ENCODE data around the gene CNKSR1. TPM values are rescaled to one million over a fixed set of nuclear protein-coding genes. Genes with fewer than 3 reads are reported as not detected.
"Not testable (repeated sequence)": the region's sequence is repeated elsewhere in the genome, so short reads cannot be mapped to it uniquely, and the experiment has no call there.

Gene CNKSR1
- total RNA-seq, 1 experiment from 2014 or later = 0.08 TPM

DNA sequence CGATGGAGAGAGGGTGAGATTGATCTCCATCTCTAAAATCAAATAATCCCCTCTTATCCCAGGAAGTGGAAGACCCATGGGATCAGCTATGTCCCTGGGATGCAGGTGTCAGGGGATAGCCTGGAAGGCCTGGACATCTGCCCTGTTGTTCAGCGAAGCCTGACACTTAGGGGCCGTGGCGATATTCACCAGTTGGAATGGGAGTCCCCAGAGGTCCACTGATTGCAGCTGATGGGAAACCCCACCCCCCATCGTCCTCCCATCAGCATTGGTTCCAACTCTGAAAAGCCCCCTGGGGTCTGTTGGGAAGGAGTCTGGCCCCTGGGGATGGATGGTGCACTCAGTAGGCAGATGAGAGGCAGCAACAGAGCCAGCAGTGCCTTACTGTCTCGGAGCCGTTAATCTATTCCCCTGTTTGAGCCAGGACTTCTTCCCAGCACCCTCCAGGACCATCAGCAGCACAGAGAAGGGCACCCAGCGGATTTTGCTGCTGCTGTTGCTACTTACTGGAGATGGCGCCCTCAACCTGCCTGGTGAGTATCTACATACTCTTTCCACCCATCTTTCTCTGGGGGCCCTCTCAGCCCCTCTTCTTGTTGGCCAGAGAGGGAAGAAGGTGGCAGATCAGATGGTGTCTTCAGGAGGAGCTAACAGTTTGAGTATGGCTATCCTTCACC is 26.5 kb downstream of the CNKSR1 start:
- in situ Hi-C loops (cut with HindIII; ENCODE audit: low pct_unique_long_range_greater_than_20kb, low sequenced_read_pairs) = no loop called here
- DNase-seq (ENCODE audit: low read depth, low spot score) = peak; percentile 9

DNA sequence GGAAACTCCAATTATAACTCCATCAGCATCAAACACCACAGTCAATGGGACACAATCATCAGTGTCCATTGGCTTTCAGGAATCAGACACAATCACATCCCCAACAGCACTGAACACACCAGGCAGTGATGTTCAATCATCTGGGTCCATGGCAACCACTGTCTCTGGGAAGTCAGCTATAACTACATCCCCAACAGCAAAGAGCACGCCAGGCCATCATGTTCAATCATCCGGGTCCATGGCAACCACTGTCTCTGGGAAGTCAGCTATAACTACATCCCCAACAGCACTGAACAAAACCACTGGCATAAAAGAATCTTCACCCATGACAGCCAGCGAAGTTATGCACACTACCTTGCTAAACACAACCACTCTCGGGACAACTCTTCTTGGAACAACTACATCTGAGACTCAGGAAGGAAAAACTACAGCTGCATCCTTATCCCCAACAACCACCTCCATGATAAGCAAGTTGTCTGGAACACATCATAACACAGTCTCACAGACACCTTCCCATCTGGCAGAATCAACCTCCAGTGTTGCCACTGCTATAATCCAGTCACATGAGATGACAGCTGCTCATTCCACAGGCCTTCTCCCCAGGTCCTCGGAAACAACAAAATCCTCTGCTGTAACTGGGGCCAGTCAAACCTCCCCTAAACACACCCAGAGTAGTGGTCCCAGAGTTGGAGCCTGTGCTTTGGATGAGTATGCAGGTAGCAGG is 33.0 kb downstream of the CNKSR1 start:
- in situ Hi-C loops (cut with HindIII; ENCODE audit: low pct_unique_long_range_greater_than_20kb, low sequenced_read_pairs) = no loop called here
- DNase-seq (ENCODE audit: low read depth, low spot score) = no peak

DNA sequence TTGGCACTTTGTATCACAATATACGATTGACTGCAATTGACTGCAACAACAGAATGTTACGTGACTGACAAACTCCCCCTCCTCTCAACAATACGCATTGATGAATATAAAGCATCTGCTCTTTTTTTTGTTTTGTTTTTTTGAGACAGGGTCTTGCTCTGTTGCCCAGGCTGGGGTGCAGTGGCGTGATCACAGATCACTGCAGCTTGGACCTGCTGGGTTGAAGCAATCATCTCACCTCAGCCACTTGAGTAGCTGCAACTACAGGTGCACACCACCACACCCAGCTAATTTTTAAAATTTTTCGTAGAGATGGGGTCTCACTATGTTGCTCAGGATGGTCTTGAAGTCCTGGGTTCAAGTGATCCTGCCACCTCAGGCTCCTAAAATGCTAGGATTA is 35.4 kb downstream of the CNKSR1 start:
- in situ Hi-C loops (cut with HindIII; ENCODE audit: low pct_unique_long_range_greater_than_20kb, low sequenced_read_pairs) = no loop called here
- no peak for DNase-seq (ENCODE audit: low read depth, low spot score)

DNA sequence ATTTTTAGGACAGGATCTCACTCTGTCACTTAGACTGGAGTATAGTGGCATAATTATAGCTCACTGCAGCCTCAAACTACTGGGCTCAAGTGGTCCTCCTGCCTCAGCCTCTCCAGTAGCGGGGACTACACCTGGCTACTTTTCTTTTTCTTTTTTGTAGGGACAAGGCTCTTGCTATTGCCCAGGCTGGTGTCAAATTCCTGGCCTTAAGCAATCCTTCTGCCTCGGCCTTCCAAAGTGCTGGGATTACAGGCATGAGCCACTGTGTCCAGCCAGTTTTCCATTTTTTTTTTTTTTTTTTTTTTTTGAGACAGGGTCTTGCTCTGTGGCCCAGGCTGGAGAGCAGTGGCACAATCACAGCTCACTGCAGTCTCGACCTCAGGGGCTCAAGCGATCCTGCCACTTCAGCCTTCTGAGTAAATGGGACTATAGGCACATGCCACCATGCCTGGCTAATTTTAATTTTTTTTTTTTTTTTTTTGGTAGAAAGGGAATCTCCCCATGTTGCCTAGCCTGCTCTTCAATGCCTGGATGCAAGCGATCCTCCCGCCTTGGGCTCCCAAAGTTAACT is 36.1 kb downstream of the CNKSR1 start:
- no peak for DNase-seq (ENCODE audit: low read depth, low spot score)
- in situ Hi-C loops (cut with HindIII; ENCODE audit: low pct_unique_long_range_greater_than_20kb, low sequenced_read_pairs) = no loop called here

DNA sequence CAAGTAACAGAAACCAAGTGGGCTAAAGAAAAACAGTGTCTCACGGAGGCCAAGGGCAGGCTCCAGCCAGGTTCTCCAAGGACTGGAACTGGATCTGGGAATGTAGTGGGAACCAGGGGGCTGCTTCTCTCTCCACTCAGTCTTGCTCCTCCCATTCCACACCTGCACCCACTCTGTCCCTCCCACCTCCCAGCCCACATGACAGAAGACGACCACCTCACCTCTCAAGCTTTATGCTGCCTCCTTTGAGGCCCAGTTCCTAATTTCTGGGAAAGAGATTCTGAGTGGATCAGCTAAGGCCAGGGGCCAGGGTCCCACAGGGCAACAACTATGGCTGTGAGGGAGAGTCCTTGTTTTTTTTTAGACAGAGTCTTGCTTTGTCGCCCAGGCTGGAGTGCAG is 38.0 kb downstream of the CNKSR1 start:
- in situ Hi-C loops (cut with HindIII; ENCODE audit: low pct_unique_long_range_greater_than_20kb, low sequenced_read_pairs) = no loop called here
- DNase-seq (ENCODE audit: low read depth, low spot score) = no peak

DNA sequence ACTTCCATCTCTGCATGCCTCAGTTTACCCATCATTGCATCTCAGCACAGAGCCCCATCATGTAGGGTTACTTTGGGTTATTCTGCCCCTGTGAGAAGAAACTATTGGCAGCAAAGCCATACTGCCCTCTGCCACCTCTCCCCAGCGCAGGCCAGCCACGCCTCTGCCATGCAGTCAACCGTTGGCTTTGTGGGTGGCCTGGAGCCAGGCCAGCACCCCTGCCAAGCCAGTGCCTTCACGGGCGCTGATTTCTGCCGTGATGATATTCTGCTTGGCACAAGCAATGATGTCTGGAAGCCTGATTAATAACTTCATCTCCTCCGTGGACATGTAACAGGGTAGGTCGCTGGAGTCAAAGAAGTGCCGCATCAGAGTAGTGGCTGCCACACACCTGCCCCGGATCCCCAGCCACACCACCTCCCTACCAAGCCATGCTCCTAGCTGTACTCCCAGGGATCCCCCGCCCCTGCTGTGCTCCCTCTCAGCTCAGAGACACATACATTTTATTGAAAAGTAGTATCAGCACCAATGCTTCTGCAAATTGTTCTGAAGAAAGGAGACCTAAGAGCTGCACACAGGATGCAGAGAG is 41.7 kb downstream of the CNKSR1 start:
- DNase-seq (ENCODE audit: low read depth, low spot score) = no peak
- in situ Hi-C loops (cut with HindIII; ENCODE audit: low pct_unique_long_range_greater_than_20kb, low sequenced_read_pairs) = no loop called here

DNA sequence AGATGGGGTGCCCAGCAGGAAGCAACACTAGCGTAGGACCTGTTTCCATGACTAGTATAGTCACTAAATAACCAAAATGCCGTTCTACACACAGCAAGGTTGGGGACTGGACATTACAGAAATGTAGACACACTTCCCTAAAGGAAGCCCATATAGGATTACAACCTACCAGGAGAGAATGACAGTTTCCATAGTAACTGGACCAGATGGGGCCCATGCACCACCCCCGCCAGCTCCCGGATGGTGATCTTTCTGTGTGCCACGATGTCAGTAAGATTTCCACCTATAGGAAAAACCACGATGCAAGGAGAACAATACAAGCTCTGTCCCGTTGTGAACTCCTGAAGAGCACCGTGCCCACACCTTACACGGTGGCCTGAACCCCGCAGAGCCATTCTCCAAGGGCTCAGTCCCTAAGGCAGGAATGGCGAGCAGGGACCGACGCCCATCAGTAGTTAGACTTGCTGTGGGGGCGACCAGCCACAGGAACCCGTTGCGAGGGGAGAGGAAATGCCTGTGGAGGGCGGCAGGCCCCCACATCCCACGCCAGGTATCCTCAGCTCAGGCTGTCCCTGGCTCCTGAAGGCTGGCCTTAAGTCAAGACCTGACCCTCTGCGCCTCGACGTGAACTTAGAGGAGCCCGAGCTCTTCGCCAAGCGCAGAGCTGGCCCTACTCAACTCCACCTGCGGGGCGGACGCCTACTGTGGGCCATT is 43.1 kb downstream of the CNKSR1 start:
- in situ Hi-C loops (cut with HindIII; ENCODE audit: low pct_unique_long_range_greater_than_20kb, low sequenced_read_pairs) = no loop called here

DNA sequence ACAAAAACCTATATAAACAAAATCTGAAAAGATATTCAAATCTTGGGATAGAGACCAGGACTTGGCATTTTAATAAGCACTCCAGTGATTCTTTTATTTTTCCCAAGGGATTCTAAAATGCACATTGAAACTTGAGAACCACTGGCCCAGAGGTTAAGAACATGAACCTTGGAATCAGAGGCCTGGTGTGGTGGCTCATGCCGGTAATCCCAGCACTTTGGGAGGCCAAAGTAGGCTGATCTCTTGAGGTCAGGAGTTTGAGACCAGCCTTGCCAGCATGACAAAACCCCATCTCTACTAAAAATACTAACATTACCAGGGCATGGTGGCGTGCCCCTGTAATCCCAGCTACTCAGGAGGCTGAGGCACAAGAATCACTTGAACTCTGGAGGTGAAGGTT is 43.8 kb downstream of the CNKSR1 start:
- no peak for DNase-seq (ENCODE audit: low read depth, low spot score)
- in situ Hi-C loops (cut with HindIII; ENCODE audit: low pct_unique_long_range_greater_than_20kb, low sequenced_read_pairs) = no loop called here

More for the DNA sequence above, 43.1 kb downstream of the CNKSR1 start:
- no peak for DNase-seq (ENCODE audit: low read depth, low spot score)

DNA sequence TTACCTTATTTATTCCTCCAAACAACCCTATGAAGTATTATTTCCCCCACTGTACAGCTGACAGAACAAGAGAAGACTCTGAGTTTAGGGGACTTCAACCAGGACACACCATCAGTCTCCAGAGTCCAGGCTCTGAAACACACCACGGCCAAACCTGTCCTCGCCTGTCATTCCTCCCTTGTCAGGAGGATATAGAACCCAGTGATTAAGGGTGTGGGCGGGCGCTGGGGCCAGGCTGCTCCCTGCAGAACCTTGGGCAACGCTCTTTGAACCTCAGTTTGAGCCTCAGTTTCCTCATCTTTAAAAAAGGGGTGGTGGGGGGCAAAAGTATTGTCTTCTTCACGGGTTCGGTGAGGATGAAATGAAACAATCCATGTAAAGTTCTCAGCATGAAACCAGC is 47.3 kb downstream of the CNKSR1 start:
- in situ Hi-C loops (cut with HindIII; ENCODE audit: low pct_unique_long_range_greater_than_20kb, low sequenced_read_pairs) = no loop called here
- no peak for DNase-seq (ENCODE audit: low read depth, low spot score)

DNA sequence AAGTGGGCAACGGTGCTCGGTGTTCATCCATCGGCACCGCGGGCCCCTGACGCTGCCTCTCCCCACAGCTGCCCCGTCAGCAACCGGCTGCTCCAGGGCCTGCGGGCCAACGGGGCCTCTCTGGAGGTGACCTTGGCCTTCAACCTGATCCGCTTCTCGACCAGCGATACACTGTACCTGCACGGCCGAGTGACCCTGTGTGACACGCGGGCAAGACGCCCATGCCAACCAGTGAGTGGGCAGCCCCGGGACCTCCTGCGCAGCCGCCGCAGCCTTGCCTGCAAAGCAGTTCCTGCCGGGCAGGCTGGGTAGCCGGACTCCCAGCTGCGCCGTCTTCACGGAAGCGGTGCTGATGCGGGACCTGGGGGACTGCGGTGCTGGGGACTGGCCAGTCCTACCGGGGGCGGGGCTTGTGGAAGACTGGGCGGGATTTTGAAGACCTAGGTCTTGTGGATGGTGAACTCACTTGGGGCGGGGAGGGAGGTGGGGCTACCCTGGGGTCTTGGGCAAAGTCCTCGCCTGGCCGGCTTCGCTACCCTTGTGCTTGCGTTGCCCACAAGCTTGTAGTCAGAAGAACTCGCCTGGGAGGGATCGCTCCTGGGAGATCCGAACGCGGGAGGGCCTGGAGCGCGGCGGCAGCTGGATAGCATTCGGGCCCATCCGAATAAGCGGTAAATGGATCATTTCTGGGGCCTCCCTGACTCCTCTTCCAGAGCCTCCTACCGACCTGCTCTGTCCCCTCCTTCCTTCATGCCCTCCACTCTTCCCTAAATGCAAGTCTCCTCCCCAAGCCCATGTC is 47.9 kb downstream of the CNKSR1 start:
- DNase-seq (ENCODE audit: low read depth, low spot score) = no peak

DNA sequence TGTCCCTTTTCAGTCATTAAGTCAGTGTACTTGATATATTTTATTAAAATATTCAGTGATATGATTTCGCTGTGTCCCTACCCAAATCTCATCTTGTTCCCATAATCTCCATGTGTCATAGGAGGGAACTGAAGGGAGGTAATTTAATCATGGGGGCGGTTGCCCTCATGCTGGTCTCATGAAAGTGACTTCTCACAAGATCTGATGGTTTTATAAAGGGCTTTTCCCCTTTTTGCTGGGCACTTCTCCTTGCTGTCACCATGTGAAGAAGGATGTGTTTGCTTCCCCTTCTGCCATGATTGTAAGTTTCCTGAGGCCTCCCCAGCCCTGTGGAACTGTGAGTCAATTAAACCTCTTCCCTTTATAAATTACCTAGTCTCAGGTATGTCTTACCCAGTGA is 53.4 kb downstream of the CNKSR1 start:
- in situ Hi-C loops (cut with HindIII; ENCODE audit: low pct_unique_long_range_greater_than_20kb, low sequenced_read_pairs); DNase-seq (ENCODE audit: low read depth, low spot score): not testable (repeated sequence)

More for the DNA sequence above, 47.9 kb downstream of the CNKSR1 start:
- in situ Hi-C loops (cut with HindIII; ENCODE audit: low pct_unique_long_range_greater_than_20kb, low sequenced_read_pairs) = no loop called here

DNA sequence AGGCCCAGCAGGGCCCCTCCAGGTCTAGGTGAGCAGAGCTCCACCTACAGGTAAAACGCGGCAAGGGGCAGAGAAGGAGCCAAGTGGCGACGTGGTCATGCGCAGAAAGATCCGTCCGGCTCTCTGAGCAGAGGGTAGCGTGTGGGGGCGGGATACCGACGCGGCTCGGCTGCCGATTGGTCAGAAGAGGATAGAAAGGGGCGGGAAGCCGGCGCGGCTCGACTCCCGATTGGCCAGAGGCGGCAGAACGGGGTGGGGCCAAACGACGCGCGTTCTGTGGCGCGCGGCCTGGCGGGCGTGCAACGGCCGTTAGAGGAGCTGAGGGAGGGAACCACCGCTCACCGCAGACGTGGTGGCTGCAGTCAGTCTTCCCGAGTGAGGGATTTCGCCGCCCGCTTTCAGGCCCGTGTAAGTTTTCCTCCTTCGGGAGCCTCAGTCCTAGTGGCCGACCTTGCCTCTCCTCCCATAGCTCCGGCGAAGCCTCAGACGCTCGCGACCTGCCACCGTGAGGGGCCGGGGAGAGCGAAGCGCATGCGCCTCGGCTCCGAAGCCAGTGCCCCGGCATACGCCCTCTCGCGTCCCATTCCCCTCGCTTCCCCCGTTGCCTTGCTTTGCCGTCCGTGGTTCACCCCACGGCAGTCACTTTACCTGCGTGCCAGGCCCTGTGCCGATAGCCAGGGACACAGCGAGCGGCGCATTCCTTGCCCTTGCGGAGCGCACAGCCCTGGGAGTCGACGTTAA is 56.8 kb downstream of the CNKSR1 start, which contains the start of gene CEP85:
Gene CEP85 (plus strand): TSS at position 298 of the 741 bp plus-strand sequence. CDS start 5,584 bp downstream, outside the sequence.
- DNase-seq (ENCODE audit: low read depth, low spot score) = peak; percentile 97
- in situ Hi-C loops (cut with HindIII; ENCODE audit: low pct_unique_long_range_greater_than_20kb, low sequenced_read_pairs) = no loop called here

DNA sequence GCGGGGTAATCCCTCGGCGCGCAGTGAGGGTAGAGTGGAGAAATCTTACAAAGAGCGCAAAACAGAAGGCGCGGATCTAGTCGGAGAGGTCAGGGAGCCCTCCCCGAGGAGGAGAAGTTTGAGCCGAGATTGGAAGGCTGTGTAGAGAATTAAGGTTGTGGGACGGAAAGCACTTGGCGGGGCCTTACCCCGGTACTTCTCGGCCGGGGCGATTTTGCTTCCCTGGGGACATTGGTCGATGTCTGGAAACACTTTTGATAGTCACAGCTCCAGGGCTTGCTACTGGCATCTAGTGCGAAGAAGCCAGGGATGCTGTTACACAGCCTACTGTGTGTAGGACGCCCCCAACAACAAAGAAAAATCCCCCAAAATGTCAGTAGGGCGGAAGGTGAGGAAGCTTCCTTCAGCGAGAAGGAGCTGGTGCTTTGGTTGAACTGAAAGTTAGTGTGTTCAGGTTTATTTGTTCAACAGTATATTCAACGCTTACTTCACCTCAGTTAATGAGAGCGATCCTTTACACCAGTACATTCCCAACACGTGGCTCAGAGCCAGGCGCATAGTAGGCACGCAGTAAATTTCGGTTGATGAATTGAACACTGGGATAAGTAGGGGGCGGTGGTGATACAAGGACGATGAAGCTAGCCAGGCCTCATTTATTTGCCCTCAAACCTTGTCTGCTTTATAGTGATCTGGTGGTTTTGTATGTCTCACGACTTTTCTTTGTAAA is 57.5 kb downstream of the CNKSR1 start:
- in situ Hi-C loops (cut with HindIII; ENCODE audit: low pct_unique_long_range_greater_than_20kb, low sequenced_read_pairs) = no loop called here
- DNase-seq (ENCODE audit: low read depth, low spot score) = peak; percentile 32

DNA sequence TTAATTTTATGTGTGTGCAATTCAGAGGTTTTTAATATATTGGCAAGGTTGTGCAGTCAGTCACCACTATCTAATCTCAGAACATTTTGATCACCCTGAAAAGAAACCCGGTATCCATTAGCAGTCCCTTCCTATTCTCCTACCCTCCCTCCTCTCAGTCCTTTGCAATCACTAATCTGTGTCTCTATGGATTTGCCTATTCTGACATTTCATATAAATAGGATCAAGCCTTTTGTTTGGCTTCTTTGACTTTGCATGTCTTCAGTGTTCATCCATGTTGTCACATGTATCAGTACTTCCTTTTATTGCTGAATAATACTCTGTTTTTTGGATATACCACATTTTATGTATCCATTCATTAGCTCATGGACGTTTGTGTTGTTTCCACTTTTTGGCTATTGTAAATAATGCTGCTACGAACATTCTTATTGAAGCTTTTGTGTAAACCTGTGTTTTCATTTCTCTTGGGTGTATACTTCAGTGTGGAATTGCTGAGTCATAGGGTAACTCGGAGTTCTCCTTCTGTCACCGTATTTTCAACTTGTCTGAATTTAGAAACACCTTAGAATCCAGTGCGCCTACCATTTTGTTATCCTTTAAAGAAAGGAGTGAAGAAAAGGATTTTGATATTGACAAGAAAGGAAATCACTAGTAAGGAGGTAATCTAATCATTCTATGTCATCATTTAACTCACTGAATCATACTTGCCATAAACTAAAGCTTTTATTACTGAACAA is 60.1 kb downstream of the CNKSR1 start:
- in situ Hi-C loops (cut with HindIII; ENCODE audit: low pct_unique_long_range_greater_than_20kb, low sequenced_read_pairs) = no loop called here
- DNase-seq (ENCODE audit: low read depth, low spot score) = peak; percentile 13
